Nephron progenitor cell (in vitro differentiated cells): ENCODE data around the gene MOXD1.

Experiments
- DNase-seq: peaks from one replicate; pipeline ENCODE4 v3.0.0; 2021
- H3K27ac Mint-ChIP-seq: 2 replicates; pipeline ENCODE4 v1.8.0; 2021; ENCODE audit warnings: mild to moderate bottlenecking, moderate library complexity, mixed read lengths
- H3K27me3 Mint-ChIP-seq: 2 replicates; pipeline ENCODE4 v1.8.0; 2021; ENCODE audit warnings: mild to moderate bottlenecking, low read depth, mixed read lengths; ENCODE audit not compliant: poor library complexity
- H3K36me3 Mint-ChIP-seq: 2 replicates; pipeline ENCODE4 v1.8.0; 2021; ENCODE audit warnings: low read depth, mixed read lengths
- H3K4me1 Mint-ChIP-seq: 2 replicates; pipeline ENCODE4 v1.8.0; 2021; ENCODE audit warnings: mixed read lengths
- H3K4me3 Mint-ChIP-seq: 2 replicates; pipeline ENCODE4 v1.8.0; 2021; ENCODE audit warnings: mild to moderate bottlenecking, moderate library complexity, mixed read lengths
- H3K9me3 Mint-ChIP-seq: 2 replicates; pipeline ENCODE4 v1.8.0; 2021; ENCODE audit warnings: mild to moderate bottlenecking, moderate library complexity, mixed read lengths
- CTCF ChIP-seq: fragments of 200-600 bp; sonication (generic); IDR thresholded peaks from 2 replicates; pipeline ENCODE4 v1.5.0; 2021; ENCODE audit warnings: antibody characterized with exemption

The MOXD1 gene

GRCh38 chr6:132300323-132300949 is 100.8 kb downstream of the MOXD1 start:
- Mint-ChIP-seq H3K27me3 (no peaks in the 10 kb centered on the region), H3K4me3 (no peak overlapping the region), H3K9me3 (peaks cover under 1% of the 10 kb centered on the region), H3K27ac (no peak overlapping the region), H3K4me1 (no peaks in the 10 kb centered on the region), H3K36me3 (peaks cover 4% of the 10 kb centered on the region)
- peak; percentile 62 for TF ChIP-seq CTCF
- DNase-seq = peak; percentile 38

GRCh38 chr6:132298344-132298949 is 102.8 kb downstream of the MOXD1 start:
- Mint-ChIP-seq H3K4me3 (no peak overlapping the region), H3K27ac (no peak overlapping the region), H3K27me3 (no peaks in the 10 kb centered on the region), H3K9me3 (no peaks in the 10 kb centered on the region), H3K36me3 (peaks cover 4% of the 10 kb centered on the region), H3K4me1 (no peaks in the 10 kb centered on the region)
- TF ChIP-seq CTCF = peak; percentile 65
- peak; percentile 51 for DNase-seq

GRCh38 chr6:132289756-132290155 is 111.5 kb downstream of the MOXD1 start:
- DNase-seq = no peak
- no peak for TF ChIP-seq CTCF

GRCh38 chr6:132287101-132287500 is 114.2 kb downstream of the MOXD1 start:
- no peak overlapping the region for H3K4me3 Mint-ChIP-seq
- no peak overlapping the region for H3K27ac Mint-ChIP-seq

More at GRCh38 chr6:132289756-132290155, 111.5 kb downstream of the MOXD1 start:
- Mint-ChIP-seq H3K4me1 (no peaks in the 10 kb centered on the region), H3K36me3 (no peaks in the 10 kb centered on the region), H3K27ac (no peak overlapping the region), H3K4me3 (no peak overlapping the region), H3K27me3 (no peaks in the 10 kb centered on the region), H3K9me3 (no peaks in the 10 kb centered on the region)

GRCh38 chr6:132286298-132287019 is 114.8 kb downstream of the MOXD1 start:
- Mint-ChIP-seq H3K4me1 (no peaks in the 10 kb centered on the region), H3K27ac (no peak overlapping the region), H3K9me3 (no peaks in the 10 kb centered on the region), H3K27me3 (no peaks in the 10 kb centered on the region), H3K4me3 (no peak overlapping the region), H3K36me3 (no peaks in the 10 kb centered on the region)
- no peak for TF ChIP-seq CTCF
- no peak for DNase-seq

More at GRCh38 chr6:132287101-132287500, 114.2 kb downstream of the MOXD1 start:
- H3K27me3 Mint-ChIP-seq = no peaks in the 10 kb centered on the region
- no peak for TF ChIP-seq CTCF
- no peaks in the 10 kb centered on the region for H3K9me3 Mint-ChIP-seq
- H3K36me3 Mint-ChIP-seq = no peaks in the 10 kb centered on the region
- no peak for DNase-seq
- H3K4me1 Mint-ChIP-seq = no peaks in the 10 kb centered on the region
